ENCODE data around the gene MINAR2.

DNA sequence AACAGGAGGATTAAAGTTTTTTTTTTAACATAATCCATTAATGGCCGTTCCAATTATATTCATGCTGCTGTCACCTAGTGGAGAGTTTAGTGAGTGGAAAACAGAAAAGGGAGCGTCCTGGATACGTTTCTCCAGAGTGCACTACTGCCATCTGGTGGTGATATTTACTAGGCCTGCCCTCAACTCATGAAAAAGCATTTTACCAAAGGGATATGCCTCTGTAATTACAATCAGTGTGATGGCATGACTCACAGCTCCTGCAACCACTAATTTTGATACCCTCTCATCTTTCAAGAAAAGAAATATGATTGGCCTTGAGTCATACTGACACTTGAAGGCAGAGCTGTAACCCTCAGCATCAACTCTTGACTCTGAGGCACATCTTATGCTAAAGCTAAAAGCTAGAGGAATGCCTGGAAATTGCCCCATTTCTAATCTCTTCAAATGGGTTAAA, 20.1 kb downstream of the MINAR2 start:
- TF ChIP-seq, protein P1, sequence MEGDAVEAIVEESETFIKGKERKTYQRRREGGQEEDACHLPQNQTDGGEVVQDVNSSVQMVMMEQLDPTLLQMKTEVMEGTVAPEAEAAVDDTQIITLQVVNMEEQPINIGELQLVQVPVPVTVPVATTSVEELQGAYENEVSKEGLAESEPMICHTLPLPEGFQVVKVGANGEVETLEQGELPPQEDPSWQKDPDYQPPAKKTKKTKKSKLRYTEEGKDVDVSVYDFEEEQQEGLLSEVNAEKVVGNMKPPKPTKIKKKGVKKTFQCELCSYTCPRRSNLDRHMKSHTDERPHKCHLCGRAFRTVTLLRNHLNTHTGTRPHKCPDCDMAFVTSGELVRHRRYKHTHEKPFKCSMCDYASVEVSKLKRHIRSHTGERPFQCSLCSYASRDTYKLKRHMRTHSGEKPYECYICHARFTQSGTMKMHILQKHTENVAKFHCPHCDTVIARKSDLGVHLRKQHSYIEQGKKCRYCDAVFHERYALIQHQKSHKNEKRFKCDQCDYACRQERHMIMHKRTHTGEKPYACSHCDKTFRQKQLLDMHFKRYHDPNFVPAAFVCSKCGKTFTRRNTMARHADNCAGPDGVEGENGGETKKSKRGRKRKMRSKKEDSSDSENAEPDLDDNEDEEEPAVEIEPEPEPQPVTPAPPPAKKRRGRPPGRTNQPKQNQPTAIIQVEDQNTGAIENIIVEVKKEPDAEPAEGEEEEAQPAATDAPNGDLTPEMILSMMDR (conservative IDR thresholded peaks at IDR 0.05; ENCODE audit: low read depth, low read length): peak; percentile 96
- no peak for TF ChIP-seq EZH2 (IDR thresholded peaks at IDR 0.05; ENCODE audit: borderline replicate concordance, low read depth, low read length, poor library complexity, severe bottlenecking)

Measured in A673 (cell line).